ENCODE measurements around the gene DHPS. TPM values are rescaled to one million over a fixed set of nuclear protein-coding genes. Genes with fewer than 3 reads are reported as not detected.

DHPS gene
- total RNA-seq, 1 experiment from 2014 or later, result 140 TPM

GRCh38 chr19:12638611-12639182 is 43.0 kb downstream of the DHPS start:
- H3K9me3 ChIP-seq, result peaks cover 4% of the 10 kb centered on the region
- no peak overlapping the region for H3K4me3 ChIP-seq
- DNase-seq, result no peak
- H3K36me3 ChIP-seq, result no peaks in the 10 kb centered on the region
- no peaks in the 10 kb centered on the region for H3K27me3 ChIP-seq

- no peaks in the 10 kb centered on the region for H3K27me3 ChIP-seq
- H3K36me3 ChIP-seq, result peaks cover 1% of the 10 kb centered on the region
- H3K4me3 ChIP-seq, result no peak overlapping the region
- peaks cover 4% of the 10 kb centered on the region for H3K9me3 ChIP-seq
- DNase-seq, result no peak
Measured at GRCh38 chr19:12636631-12637030, 45.0 kb downstream of the DHPS start.

- Histone ChIP-seq H3K9me3 (peaks cover 60% of the 10 kb centered on the region), H3K36me3 (peaks cover 75% of the 10 kb centered on the region), H3K4me3 (no peak overlapping the region), H3K27me3 (no peaks in the 10 kb centered on the region)
- no peak for DNase-seq
Measured at GRCh38 chr19:12629215-12629614, 52.5 kb downstream of the DHPS start.

- no peak for DNase-seq
- peaks cover 84% of the 10 kb centered on the region for H3K36me3 ChIP-seq
- peaks cover 66% of the 10 kb centered on the region for H3K9me3 ChIP-seq
- H3K27me3 ChIP-seq, result no peaks in the 10 kb centered on the region
- H3K4me3 ChIP-seq, result no peak overlapping the region
Measured at GRCh38 chr19:12628040-12629022, 53.3 kb downstream of the DHPS start.

- peaks cover 95% of the 10 kb centered on the region for H3K36me3 ChIP-seq
- H3K4me3 ChIP-seq, result no peak overlapping the region
- DNase-seq, result no peak
- H3K27me3 ChIP-seq, result no peaks in the 10 kb centered on the region
- H3K9me3 ChIP-seq, result peaks cover 75% of the 10 kb centered on the region
Measured at GRCh38 chr19:12626958-12627357, 54.7 kb downstream of the DHPS start.

Other genes starting within 250 kb of the DHPS start
- 3.2 and 5.5 TPM in 2 replicates for gene ZNF443, start 240.9 kb downstream of the DHPS start, total RNA-seq (2014; rRNA removed; shearing (Covaris generic); ENCODE audit: low replicate concordance)
- gene ZNF709, start 197.1 kb downstream of the DHPS start, total RNA-seq (2014; rRNA removed; shearing (Covaris generic); ENCODE audit: low replicate concordance), result 1.9 and 3.6 TPM in 2 replicates
- gene ZNF564, start 130.4 kb downstream of the DHPS start, total RNA-seq (2014; rRNA removed; shearing (Covaris generic); ENCODE audit: low replicate concordance), result 2.0 and 6.4 TPM in 2 replicates
- 4.3 and 5.4 TPM in 2 replicates for gene ZNF490, start 71.1 kb downstream of the DHPS start, total RNA-seq (2014; rRNA removed; shearing (Covaris generic); ENCODE audit: low replicate concordance)
- 11.7 and 13.6 TPM in 2 replicates for gene ZNF791, start 71.0 kb downstream of the DHPS start, total RNA-seq (2014; rRNA removed; shearing (Covaris generic); ENCODE audit: low replicate concordance)
- 37.5 and 91.0 TPM in 2 replicates for gene MAN2B1, start 15.1 kb downstream of the DHPS start, total RNA-seq (2014; rRNA removed; shearing (Covaris generic); ENCODE audit: low replicate concordance)
- 9.9 and 18.8 TPM in 2 replicates for gene WDR83, start 15.1 kb downstream of the DHPS start, total RNA-seq (2014; rRNA removed; shearing (Covaris generic); ENCODE audit: low replicate concordance)
- not detected in 2 replicates for gene GNG14, start 6.1 kb upstream of the DHPS start, total RNA-seq (2014; rRNA removed; shearing (Covaris generic); ENCODE audit: low replicate concordance)
- 31.3 and 46.1 TPM in 2 replicates for gene FBXW9, start 14.8 kb upstream of the DHPS start, total RNA-seq (2014; rRNA removed; shearing (Covaris generic); ENCODE audit: low replicate concordance)
- 83.5 and 84.5 TPM in 2 replicates for gene TNPO2, start 42.1 kb upstream of the DHPS start, total RNA-seq (2014; rRNA removed; shearing (Covaris generic); ENCODE audit: low replicate concordance)
- gene TRIR, start 52.8 kb upstream of the DHPS start, total RNA-seq (2014; rRNA removed; shearing (Covaris generic); ENCODE audit: low replicate concordance), result 816 and 999 TPM in 2 replicates
- gene GET3, start 55.6 kb upstream of the DHPS start, total RNA-seq (2014; rRNA removed; shearing (Covaris generic); ENCODE audit: low replicate concordance), result 273 and 316 TPM in 2 replicates
- 0.30 TPM in 1 of 2 replicates, not detected in the other for gene BEST2, start 69.9 kb upstream of the DHPS start, total RNA-seq (2014; rRNA removed; shearing (Covaris generic); ENCODE audit: low replicate concordance)
- gene HOOK2, start 93.7 kb upstream of the DHPS start, total RNA-seq (2014; rRNA removed; shearing (Covaris generic); ENCODE audit: low replicate concordance), result 23.1 and 48.2 TPM in 2 replicates
- gene JUNB, start 109.6 kb upstream of the DHPS start, total RNA-seq (2014; rRNA removed; shearing (Covaris generic); ENCODE audit: low replicate concordance), result 82.5 and 125 TPM in 2 replicates
- gene PRDX2, start 119.9 kb upstream of the DHPS start, total RNA-seq (2014; rRNA removed; shearing (Covaris generic); ENCODE audit: low replicate concordance), result 279 and 325 TPM in 2 replicates
- gene THSD8, start 120.2 kb upstream of the DHPS start, total RNA-seq (2014; rRNA removed; shearing (Covaris generic); ENCODE audit: low replicate concordance), result 0.99 TPM in 1 of 2 replicates, not detected in the other
- gene RNASEH2A, start 124.7 kb upstream of the DHPS start, total RNA-seq (2014; rRNA removed; shearing (Covaris generic); ENCODE audit: low replicate concordance), result 153 and 219 TPM in 2 replicates
- gene RTBDN, start 152.7 kb upstream of the DHPS start, total RNA-seq (2014; rRNA removed; shearing (Covaris generic); ENCODE audit: low replicate concordance), result 0.95 TPM in 1 of 2 replicates, not detected in the other
- gene MAST1, start 156.6 kb upstream of the DHPS start, total RNA-seq (2014; rRNA removed; shearing (Covaris generic); ENCODE audit: low replicate concordance), result 3.4 and 9.8 TPM in 2 replicates
- 23.1 and 38.1 TPM in 2 replicates for gene DNASE2, start 199.6 kb upstream of the DHPS start, total RNA-seq (2014; rRNA removed; shearing (Covaris generic); ENCODE audit: low replicate concordance)
- not detected in 2 replicates for gene KLF1, start 205.3 kb upstream of the DHPS start, total RNA-seq (2014; rRNA removed; shearing (Covaris generic); ENCODE audit: low replicate concordance)
- 44.1 and 86.8 TPM in 2 replicates for gene GCDH, start 209.3 kb upstream of the DHPS start, total RNA-seq (2014; rRNA removed; shearing (Covaris generic); ENCODE audit: low replicate concordance)
- 1.7 and 2.4 TPM in 2 replicates for gene SYCE2, start 237.4 kb upstream of the DHPS start, total RNA-seq (2014; rRNA removed; shearing (Covaris generic); ENCODE audit: low replicate concordance)